ENCODE results near the gene JPH2. TPM values are rescaled to one million over a fixed set of nuclear protein-coding genes. Genes with fewer than 3 reads are reported as not detected.

Gene JPH2
- total RNA-seq, 1 donor from 2014 or later, result not detected

DNA sequence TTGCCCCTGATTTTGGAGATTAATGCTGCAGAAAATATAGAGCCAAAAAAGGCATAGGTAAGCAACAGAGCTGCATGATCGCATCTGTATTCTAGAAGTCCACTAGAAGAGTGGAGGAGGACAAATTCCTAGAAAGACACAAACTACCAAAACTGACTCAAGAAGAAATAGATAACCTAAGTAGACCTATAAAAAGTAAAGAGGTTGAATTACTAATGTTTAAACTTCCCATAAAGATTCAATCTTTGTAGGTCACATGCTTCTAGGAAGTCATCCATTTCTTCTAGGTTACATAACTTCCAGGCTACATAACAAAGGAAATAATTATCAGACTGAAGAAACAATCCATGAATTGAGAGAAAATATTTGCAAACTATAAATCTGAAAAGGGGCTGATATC lies 84.4 kb downstream of the JPH2 start:
- no peak for DNase-seq (ENCODE audit: low read depth, low spot score)

DNA sequence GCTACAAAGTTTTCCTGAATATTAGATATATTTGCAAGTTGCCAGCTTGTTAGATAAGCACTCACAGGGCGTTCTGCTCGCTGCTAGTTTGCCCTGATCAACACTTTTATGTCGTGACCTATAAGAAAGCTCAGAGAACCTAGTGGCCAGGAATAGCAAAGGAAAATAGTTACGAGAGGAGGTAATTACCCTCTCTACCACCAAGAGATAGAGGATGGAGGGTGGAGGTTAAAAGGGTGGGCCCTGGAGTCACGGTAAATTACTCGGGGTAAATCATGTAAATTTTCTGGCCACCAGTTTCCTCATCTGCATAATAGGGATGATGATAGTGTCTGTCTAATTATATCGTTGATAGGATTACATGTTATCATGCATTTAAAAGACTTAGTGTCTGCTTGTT lies 87.2 kb downstream of the JPH2 start:
- DNase-seq (ENCODE audit: low read depth, low spot score), result no peak

DNA sequence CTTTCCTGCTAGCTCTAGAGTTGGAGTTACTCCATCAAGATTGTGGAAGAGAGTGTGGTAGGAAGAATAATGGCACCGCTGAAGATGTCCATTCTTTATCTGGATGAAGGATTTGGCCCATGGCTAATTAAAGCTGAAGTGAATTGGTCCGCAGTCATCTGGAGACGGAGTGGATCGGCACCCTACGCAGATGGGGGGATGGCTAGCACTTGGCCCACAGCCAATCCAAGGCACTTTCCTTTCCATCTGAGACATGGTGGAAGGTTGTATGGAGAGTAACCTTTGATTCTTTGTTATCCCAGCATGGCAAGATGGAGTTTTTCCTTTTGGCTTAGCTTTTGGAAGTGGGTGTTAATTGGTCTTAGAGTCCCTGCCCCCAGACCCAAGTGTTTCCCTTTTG lies 88.3 kb downstream of the JPH2 start:
- no peak for DNase-seq (ENCODE audit: low read depth, low spot score)

DNA sequence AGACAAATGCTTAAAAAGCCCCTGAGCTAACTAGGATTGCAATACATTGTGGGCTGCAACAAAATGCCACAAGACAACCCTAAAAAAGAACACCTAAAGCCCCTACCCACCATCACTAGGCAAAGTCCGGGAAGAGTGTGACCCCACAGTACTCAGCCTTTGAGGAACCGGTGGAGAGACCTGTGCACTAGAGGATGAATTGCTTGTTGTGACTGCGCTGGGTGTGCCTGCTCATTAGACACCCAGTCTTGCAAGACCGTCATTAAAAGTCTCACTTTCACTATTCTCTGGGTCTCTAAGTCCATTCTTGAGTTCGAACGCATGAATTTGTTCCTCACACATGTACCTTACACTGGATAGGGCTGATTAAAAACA lies 88.7 kb downstream of the JPH2 start:
- no peak for DNase-seq (ENCODE audit: low read depth, low spot score)

DNA sequence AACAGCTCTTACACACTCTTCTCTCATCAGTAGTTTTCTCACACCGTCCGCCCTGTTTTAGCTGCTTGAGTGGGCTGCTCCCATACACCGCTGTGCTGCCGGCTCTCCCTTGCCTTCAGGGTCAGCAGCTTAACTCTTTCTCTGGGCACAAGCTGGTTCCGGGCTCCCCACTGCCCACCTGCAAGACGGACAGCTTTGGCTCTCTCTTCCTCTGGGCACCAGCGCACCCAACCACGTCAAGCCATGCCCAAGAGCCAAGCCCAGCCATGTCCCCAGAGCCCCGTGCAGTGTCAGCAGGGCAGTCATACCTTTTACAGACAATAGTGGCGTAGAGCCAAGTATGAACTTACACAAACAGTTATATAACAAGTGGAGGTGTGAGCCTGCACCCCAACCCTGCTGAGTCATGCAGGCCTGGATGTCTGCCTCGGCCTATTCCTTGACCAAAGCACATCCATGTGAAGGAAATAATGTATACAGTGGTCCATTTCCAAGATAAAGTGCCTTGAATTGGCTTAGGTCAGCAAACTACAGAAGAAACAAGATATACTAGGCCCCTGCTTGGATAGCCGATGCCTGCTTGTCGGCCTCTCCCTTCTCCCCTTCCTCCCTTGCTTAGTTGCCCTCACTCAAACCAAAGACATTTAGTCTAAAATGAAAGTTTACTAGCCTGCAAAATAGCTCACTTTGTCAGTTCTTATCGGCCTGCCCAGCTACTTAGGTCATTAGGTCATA lies 89.3 kb downstream of the JPH2 start:
- no peak for DNase-seq (ENCODE audit: low read depth, low spot score)

DNA sequence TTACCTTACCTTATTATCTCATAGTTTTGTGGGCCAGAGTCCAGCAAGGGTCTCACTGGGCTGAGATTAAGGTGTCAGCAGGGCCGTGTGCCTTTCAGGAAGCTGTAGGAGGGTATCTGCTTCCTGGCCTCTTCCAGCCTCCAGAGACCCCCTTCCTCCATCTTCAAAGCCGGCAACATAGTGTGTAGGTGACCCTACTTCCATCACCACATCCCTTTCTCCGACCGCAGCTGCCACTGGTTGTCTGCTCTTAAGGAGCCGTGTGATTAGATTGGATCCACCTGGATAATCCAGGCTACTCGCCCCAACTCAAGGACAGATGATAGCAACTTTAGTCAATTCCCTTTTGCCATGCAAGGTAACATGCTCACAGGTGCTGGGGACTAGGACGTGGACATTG lies 91.2 kb downstream of the JPH2 start:
- DNase-seq (ENCODE audit: low read depth, low spot score), result no peak

DNA sequence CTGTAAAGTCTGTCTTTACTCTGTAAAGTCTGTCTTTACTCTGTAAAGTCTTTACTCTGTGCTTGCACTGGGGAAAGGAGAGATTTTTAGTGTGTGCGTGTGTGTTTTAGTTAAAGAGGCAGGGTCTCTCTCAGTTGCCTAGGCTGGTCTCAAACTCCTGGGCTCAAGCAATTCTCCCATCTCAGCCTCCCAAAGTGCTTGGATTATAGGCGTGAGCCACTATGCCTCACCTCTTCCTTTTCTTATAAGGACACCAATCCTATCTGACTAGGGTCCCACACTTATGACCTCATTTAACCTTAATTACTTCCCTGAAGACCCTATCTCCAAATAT lies 93.8 kb downstream of the JPH2 start:
- no peak for DNase-seq (ENCODE audit: low read depth, low spot score)

DNA sequence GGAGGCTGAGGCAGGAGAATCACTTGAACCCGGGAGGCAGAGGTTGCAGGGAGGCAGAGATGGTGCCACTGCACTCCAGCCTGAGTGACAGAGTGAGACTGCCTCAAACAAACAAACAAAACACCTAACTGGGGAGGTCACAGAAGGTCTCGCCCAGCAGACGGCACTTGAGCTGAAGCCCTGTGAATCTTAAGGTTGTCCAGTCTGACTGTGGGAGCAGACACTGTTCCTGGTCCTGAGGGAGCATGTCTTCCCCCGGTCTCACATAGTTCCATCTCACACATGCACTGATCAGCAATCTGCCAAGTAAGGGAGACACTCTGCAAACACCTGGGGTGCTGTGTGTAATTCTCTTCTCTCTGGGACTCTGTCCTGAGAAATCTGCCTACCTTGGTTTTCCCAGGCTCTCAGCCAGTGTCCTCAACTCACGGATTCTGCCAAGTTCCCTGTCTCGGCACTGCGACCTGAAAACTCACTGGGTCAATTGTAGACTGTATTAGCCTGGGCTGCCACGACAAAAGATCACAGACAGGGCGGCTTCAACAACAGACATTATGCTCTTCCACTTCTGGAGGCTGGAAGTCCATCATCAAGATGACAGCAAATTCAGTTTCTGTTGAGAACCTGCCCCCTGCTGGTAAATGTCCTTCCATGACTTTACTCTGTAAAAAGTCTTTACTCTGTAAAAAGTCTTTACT lies 94.3 kb downstream of the JPH2 start:
- DNase-seq (ENCODE audit: low read depth, low spot score), result no peak

DNA sequence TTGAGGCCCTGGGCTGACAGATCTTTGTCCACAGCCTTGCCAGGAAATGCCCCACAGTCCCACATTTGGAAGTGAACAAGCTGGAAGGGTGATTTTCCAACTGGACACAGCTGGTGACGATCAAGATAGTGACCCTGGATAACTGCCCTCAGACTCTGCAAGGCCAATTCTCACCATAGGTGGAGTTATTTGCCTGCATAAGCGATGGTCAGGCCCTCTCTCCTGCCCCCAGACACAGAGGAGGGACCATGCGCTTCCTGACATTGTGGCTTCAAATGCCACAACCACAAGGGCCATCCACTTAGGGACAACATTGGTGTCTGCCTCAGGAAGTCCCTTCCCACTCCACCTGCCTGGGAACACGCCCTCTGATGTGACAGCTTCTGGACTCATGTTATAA lies 96.0 kb downstream of the JPH2 start:
- DNase-seq (ENCODE audit: low read depth, low spot score), result no peak

DNA sequence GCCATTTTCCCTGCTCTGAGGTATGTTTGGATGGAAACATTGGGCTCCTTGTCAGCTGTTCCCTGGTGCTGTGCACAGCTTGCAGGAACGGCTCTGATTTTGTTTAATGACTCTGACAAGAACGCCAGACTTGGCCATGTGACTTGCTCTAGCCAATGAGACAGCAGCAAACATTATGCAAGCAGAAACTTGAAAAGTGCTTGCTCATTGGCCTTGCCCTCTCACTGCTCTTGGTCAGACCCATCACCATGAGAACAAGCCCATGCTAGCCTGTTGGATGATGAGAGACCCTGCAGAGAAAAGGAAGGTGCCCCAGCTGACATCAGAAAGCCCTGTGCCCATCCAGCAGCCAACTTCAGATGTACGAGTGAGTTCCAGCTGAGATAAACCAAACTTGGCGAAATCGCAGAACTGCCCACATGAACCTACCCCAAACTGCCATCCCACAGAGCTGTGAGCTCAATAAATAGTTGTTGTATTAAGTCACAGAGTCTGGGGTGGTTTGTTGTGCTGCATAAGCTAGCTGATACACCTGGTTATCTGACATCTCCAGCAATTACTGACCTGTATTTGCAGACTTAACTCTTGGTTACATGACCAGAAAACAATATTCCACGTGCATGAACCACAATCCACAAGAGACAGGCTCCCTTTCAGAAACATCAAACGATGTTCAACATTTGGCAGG lies 96.9 kb downstream of the JPH2 start:
- DNase-seq (ENCODE audit: low read depth, low spot score), result no peak

DNA sequence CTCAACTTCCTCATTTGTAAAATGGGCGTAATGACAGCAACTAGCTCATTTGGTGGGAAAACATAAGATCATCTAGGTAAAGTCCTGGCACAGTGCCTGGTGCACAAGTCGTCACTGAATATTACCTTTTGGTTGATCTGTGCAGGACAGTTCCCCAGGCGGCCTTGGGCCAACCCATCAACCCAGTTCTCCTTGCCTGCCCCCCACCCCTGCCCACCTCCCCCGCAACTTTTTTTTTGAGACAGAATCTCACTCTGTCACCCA lies 99.2 kb downstream of the JPH2 start:
- DNase-seq (ENCODE audit: low read depth, low spot score), result no peak

DNA sequence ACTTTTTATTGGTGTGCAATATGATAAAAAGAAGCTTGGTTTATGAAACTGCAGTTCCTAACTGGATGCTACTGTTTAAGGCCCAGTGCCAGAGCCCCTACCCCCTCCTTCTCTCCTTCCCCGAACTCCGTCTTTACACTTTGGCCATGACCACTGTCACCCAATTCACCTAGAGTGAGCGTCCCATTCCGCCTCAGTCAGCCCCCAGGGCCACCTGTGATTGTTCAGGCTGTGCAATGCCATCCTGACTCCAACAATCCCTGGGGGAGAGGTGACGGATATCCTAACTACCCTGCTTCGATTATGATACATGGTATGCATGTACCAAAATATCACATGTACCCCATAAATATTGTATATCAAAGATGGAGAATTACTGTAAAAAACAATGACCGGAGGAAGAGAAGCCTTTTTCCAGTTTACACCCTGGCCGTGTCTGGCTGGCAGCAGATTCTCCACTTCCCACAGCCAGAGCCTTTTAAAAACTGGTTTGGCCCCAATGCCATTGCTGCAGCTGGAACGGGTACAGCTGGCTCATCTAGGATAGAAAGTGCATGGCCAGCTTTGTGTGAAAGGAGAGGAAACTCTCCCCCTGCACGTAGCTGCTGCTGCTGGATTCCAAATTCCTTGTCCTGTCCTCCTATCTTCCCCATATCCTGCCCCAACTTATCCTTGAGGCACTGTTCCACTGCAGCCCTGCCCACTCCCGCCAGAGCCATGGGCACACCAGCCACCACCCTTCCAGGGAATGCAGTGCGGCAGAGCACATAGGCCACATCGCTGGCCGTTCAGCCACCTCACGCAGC lies 99.7 kb downstream of the JPH2 start:
- no peak for DNase-seq (ENCODE audit: low read depth, low spot score)

DNA sequence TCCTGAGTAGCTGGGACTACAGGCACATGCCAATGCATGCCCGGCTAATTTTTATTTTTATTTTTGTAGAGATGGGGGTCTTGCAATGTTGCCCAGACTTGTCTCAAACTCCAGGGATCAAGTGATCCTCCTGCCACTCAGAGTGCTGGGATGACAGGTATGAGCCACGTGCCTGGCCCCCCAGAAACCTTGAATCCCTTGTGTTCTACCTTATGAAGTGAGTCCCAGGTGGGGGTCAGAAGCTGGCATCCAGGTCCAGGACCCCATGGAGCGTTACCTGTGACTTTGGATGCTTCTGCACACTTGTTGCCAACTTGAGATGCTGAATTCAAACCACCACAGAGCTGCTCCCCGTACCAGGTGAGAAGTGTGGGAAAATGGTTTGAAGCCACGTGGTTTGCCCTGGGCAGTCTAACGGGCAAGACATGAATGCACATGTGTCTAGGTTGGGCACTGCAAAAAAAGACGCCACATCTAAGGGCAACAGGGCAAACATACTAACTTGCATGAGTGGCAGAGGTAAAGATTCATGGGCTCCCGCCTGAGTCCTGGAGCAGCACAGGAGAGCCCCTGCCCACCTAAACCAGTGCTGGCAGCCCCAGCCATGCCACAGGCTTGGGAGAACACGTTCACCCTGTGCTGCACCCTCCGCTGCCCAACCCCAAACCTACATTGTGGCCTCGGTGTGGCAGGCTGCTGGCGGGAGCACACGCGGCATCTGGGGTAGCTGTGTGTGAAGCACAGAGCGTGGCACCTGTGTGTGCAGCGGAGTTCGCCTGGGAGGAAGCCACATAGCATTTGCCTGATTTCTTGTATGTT lies 101.2 kb downstream of the JPH2 start:
- no peak for DNase-seq (ENCODE audit: low read depth, low spot score)

DNA sequence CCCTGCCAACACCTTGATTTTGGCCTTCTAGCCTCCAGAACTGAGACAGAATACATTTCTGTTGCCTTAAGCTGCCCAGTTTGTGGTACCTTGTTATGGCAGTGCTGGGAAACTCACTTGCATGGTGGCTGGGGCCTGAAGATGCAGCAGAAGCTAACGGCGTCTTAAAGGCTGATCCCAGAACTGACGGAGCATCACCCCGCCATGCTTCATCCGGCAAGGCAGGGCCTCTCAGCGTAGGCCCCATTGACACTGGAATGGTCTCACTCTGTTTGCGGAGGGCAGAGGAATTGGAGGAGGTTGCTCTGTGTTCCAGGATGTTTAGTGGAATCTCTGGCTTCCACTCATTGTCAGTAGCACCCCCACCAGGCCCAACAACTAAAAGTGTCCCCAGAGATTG lies 102.1 kb downstream of the JPH2 start:
- no peak for DNase-seq (ENCODE audit: low read depth, low spot score)

DNA sequence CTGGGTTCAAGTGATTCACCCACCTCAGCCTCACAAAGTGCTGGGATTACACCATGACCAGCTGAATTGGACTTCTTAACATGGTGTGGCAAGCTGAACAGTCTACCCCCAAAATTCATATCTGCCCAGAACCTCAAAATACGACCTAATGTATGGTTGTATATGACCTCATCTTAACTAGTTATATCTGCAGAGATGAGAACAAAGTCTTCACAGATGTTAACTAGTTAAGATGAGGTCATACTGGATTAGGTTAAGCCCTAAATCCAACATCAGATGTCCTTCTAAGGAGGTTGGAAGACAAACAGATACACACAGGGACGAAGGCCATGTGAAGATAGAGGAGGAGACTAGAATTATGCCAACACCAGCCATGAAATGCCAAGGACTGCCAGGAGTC lies 102.5 kb downstream of the JPH2 start:
- no peak for DNase-seq (ENCODE audit: low read depth, low spot score)

DNA sequence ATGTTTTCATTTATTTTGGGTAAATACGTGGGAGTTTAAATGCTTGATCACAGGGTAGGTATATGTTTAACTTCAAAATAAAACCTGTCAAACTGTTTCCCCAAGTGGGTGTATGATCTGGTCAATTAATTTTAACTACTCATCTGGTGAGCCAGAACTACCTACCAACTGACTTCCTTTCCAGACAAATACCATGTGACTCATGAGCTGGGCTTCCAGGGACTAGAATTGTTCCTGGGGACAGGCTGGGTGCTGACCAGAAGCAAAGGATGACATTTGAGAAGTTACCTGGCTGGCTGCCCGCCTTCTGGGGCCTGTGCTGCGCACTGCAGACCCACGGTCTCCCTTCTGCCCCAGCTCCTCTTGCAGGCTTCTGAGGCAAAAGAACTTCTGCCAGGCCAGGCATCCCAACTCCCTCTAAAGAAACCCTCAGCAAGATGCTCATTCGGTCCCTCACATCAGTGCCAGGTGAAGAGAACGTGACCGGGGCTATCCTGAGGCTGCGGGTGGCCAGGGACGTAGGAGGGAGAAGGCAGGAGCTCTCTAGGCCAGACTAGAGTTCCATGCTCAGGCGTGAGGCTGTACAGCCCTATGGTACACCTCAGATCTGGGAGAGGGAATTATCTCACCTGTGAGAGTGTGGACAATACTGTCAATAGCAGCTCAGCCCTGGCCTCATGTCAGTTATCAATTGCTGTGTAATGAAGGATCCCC lies 103.6 kb downstream of the JPH2 start:
- DNase-seq (ENCODE audit: low read depth, low spot score), result no peak

DNA sequence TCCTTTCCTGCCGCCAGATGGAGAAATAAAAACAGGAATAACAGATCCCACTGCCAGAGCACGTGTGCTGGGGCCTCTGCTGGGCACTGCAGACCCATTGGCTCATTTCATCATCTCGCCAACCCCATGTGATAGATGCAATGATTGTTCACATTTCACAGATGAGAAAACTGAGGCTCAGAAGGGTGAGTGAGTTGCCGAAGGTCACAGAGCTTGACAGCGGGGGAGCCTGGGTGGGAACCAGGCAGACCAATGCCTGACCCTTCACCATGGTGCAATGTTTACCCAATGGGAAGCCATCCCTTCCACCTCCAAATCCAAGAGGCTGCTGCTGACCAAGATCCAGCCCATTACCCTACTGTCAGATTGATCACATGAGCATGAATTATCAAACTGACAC lies 105.1 kb downstream of the JPH2 start:
- DNase-seq (ENCODE audit: low read depth, low spot score), result no peak

DNA sequence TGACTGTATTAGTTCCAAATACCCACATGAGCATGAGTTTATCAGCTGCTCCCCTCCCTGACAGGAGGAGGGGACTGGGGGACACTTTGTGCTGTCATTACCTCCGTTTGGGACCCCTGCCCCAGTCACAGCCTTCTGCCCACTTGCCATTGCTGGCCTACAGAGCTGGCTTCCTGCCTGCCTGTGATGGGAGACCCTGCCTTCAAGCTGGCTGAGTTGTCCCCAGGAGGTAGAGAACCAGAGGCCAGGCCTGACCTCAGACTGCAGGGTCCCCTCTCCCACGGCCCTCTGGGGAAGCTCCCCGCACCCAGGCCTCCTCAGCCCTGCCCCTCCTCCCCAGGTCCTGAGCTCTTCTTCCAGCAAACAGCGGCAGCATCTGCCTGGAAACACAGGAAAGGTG lies 105.5 kb downstream of the JPH2 start:
- DNase-seq (ENCODE audit: low read depth, low spot score), result no peak

DNA sequence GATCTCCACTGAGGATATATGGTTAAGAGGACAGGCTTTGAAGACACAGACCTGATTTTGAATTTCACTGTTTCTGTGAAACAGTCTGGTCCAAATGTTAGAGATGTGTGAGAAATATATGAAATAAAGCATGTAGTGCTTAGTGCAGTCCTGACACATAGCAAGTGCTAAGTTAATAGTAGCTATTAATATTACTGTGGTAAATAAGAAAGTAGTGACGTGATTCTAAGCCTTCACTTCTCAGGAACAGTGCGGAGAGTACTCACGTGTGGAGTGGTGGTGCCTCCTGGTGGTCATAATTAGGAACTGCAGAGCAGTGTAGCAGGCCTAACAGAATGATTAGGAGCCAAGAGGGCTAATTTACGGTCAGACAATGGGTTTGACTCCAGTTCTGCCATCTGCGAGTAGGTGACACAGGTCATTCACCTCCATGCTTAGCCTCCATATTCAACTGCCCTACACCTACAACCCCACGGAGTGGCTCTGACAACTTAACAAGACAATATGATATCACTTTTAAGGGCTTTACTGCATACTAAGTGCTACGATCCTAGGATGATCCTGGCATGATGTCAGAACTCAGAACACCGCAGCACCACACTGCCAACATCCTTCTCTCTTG lies 106.2 kb downstream of the JPH2 start:
- peak; percentile 40 for DNase-seq (ENCODE audit: low read depth, low spot score)

DNA sequence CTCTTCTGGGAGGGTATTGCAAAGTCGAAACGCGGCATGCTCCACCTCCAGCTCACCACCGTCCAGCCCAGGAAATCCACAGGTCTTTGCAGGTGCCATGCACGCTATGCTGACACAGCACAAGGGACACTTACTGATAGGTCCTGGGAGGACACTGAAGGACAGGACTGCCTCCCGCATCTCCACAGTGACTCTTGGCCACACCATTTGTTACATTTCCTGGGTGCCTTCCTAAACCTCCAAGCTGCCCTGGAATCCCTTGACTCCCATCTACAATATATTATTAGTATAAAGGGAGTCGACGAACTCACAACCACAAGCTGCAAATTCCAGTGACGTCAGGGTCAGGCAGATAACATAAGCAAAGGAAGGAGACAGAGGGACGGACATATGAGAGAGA lies 106.9 kb downstream of the JPH2 start:
- no peak for DNase-seq (ENCODE audit: low read depth, low spot score)

Measured in pulmonary artery endothelial cell (primary cell).